ENCODE results near the gene TXNL4B.

GRCh38 chr16:72042157-72042660 lies 51.2 kb downstream of the TXNL4B start:
- TF ChIP-seq POLR2A (conservative IDR thresholded peaks at IDR 0.05), result no peak
- TF ChIP-seq SP1 (CRISPR knock-in tag; IDR thresholded peaks at IDR 0.05), result no peak
- TF ChIP-seq RCOR1 (IDR thresholded peaks at IDR 0.05; ENCODE audit: borderline replicate concordance in 1 of 2, low read depth in 2 of 2, low read length in 2 of 2), result no peak
- no peak for TF ChIP-seq ZNF449 (CRISPR knock-in tag; IDR thresholded peaks at IDR 0.05)
- TF ChIP-seq NCOA1 (IDR thresholded peaks at IDR 0.05; ENCODE audit: low read depth), result no peak
- TF ChIP-seq CTCF (IDR thresholded peaks at IDR 0.05 in 2 of 3, conservative IDR thresholded peaks at IDR 0.05 in 1 of 3; ENCODE audit: insufficient read depth in 2 of 3, low read depth in 1 of 3, low read length in 3 of 3), result no peak
- no peak for TF ChIP-seq TCF7 (IDR thresholded peaks at IDR 0.05; ENCODE audit: borderline replicate concordance)
- TF ChIP-seq ZBTB1 (CRISPR knock-in tag; IDR thresholded peaks at IDR 0.05; ENCODE audit: borderline replicate concordance, low read depth), result no peak
- no peak for TF ChIP-seq TAF1 (IDR thresholded peaks at IDR 0.05; ENCODE audit: control insufficient read depth, extremely low read depth, insufficient read depth, low read length, severe bottlenecking)
- TF ChIP-seq IRF9 (tag; IDR thresholded peaks at IDR 0.05), result no peak
